HL-60 (cell line): ENCODE results near the gene CDH23.

Source experiments
- CTCF ChIP-seq: IDR thresholded peaks from one replicate; pipeline ENCODE4 v1.5.1; 2011; ENCODE audit warnings: low read length, control low read depth, inconsistent platforms; ENCODE audit not compliant: insufficient read depth
- GABPA ChIP-seq: IDR thresholded peaks from 2 replicates; pipeline ENCODE4 v1.6.1; 2012; ENCODE audit warnings: low read depth
- POLR2AphosphoS5 ChIP-seq: IDR thresholded peaks from 2 replicates; pipeline ENCODE4 v1.6.1; 2012; ENCODE audit warnings: low read depth
- TF ChIP-seq, protein P1 (sequence below): IDR thresholded peaks from 2 replicates; pipeline ENCODE4 v1.6.1; 2012; ENCODE audit warnings: low read depth; ENCODE audit not compliant: insufficient replicate concordance

DNA sequence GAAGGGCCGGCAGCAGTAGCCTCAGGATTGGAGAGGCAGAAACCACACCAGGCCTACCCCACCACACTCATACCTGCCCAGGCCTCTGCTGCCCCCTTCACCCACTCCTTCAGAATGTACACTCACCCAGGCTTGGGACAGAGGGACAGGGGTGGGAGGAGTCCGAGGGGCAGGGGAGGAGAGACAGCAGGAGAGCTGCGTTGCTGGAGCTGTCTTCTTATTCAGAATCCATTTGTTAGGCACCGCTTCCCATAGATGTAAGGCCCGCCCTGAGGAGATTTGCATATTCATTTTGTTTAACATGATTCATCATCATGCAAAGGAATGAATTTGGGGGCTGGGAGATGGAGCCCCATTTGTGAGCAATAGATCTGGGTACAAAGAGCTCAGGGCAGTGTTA is 156.7 kb downstream of the CDH23 start:
- TF ChIP-seq CTCF (no peak), GABPA (no peak), POLR2AphosphoS5 (no peak)
- TF ChIP-seq, protein P1, sequence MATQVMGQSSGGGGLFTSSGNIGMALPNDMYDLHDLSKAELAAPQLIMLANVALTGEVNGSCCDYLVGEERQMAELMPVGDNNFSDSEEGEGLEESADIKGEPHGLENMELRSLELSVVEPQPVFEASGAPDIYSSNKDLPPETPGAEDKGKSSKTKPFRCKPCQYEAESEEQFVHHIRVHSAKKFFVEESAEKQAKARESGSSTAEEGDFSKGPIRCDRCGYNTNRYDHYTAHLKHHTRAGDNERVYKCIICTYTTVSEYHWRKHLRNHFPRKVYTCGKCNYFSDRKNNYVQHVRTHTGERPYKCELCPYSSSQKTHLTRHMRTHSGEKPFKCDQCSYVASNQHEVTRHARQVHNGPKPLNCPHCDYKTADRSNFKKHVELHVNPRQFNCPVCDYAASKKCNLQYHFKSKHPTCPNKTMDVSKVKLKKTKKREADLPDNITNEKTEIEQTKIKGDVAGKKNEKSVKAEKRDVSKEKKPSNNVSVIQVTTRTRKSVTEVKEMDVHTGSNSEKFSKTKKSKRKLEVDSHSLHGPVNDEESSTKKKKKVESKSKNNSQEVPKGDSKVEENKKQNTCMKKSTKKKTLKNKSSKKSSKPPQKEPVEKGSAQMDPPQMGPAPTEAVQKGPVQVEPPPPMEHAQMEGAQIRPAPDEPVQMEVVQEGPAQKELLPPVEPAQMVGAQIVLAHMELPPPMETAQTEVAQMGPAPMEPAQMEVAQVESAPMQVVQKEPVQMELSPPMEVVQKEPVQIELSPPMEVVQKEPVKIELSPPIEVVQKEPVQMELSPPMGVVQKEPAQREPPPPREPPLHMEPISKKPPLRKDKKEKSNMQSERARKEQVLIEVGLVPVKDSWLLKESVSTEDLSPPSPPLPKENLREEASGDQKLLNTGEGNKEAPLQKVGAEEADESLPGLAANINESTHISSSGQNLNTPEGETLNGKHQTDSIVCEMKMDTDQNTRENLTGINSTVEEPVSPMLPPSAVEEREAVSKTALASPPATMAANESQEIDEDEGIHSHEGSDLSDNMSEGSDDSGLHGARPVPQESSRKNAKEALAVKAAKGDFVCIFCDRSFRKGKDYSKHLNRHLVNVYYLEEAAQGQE = no peak
